ENCODE results near the gene ATF7IP2. TPM values are rescaled to one million over a fixed set of nuclear protein-coding genes. Genes with fewer than 3 reads are reported as not detected.
"Not testable (repeated sequence)": the region's sequence is repeated elsewhere in the genome, so short reads cannot be mapped to it uniquely, and the experiment has no call there.

The ATF7IP2 gene
- polyA plus RNA-seq, 1 experiment = 6.3 TPM

DNA sequence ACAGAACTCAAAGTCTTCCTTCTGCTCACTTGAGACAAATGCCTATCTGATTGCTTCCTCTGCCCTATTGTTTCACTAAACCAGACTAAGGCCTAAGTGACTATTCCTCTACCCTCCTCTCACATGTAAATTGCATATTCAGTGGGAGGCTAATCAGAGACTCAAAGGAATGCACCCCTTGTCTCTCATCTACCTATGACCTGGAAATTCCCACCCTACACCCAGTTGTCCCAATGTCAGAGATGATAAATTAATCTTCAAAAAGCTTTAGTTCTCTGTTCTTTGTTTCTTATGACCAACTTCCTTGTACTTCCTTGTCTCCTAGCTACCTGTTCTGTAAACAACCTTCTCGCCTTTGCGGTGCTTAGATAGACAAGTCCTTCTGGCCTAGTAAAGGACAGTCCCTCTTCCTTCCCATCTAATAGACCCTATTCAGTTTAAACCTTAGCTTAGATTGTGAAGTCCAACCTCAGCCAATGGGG lies 118.6 kb downstream of the ATF7IP2 start:
- ChIA-PET POLR2A (no interaction called here), CTCF (interaction anchor here (0.8 to 2.8 kb wide), 6 partner anchors 9 to 1937 kb away, joined by 3 to 11 read pairs (median 4); no protein-coding TSS in a partner anchor)
- TF ChIP-seq, protein P1, sequence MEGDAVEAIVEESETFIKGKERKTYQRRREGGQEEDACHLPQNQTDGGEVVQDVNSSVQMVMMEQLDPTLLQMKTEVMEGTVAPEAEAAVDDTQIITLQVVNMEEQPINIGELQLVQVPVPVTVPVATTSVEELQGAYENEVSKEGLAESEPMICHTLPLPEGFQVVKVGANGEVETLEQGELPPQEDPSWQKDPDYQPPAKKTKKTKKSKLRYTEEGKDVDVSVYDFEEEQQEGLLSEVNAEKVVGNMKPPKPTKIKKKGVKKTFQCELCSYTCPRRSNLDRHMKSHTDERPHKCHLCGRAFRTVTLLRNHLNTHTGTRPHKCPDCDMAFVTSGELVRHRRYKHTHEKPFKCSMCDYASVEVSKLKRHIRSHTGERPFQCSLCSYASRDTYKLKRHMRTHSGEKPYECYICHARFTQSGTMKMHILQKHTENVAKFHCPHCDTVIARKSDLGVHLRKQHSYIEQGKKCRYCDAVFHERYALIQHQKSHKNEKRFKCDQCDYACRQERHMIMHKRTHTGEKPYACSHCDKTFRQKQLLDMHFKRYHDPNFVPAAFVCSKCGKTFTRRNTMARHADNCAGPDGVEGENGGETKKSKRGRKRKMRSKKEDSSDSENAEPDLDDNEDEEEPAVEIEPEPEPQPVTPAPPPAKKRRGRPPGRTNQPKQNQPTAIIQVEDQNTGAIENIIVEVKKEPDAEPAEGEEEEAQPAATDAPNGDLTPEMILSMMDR (IDR thresholded peaks at IDR 0.05; ENCODE audit: low read depth, low read length) = no peak
- H3K27me3 ChIP-seq (ENCODE audit: control insufficient read depth, insufficient read depth, low read length) = no peaks in the 10 kb centered on the region
- no peak for DNase-seq (ENCODE audit: low read depth, low spot score)
- no peak overlapping the region for H3K4me3 ChIP-seq (ENCODE audit: low read depth, low read length)
- H3K27ac ChIP-seq (ENCODE audit: low read depth, low read length) = no peak overlapping the region
- no peaks in the 10 kb centered on the region for H3K9me3 ChIP-seq (ENCODE audit: control insufficient read depth, insufficient read depth, low read length)

DNA sequence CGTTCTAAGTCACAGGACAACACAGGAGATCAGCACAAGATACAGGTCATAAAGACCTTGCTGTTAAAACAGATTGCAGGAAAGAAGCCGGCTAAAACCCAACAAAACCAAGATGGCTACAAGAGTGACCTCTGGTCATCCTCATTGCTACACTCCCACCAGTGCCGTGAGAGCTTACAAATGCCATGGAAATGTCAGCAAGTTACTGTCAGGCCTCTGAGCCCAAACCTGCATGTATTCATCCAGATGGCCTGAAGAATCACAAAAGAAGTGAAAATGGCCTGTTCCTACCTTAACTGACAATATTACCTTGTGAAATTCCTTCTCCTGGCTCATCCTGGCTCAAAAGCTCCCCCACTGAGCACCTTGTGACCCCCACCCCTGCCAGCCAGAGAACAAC lies 119.4 kb downstream of the ATF7IP2 start:
- H3K27me3 ChIP-seq (ENCODE audit: control insufficient read depth, insufficient read depth, low read length); H3K9me3 ChIP-seq (ENCODE audit: control insufficient read depth, insufficient read depth, low read length); H3K4me3 ChIP-seq (ENCODE audit: low read depth, low read length); DNase-seq (ENCODE audit: low read depth, low spot score); H3K27ac ChIP-seq (ENCODE audit: low read depth, low read length); POLR2A ChIA-PET: not testable (repeated sequence)
- CTCF ChIA-PET = interaction anchor here (0.9 to 2.8 kb wide), 5 partner anchors 8 to 1345 kb away, joined by 3 to 11 read pairs (median 5); no protein-coding TSS in a partner anchor

- Histone ChIP-seq H3K27me3 (ENCODE audit: control insufficient read depth, insufficient read depth, low read length) (no peaks in the 10 kb centered on the region), H3K4me3 (ENCODE audit: low read depth, low read length) (no peak overlapping the region), H3K27ac (ENCODE audit: low read depth, low read length) (no peak overlapping the region), H3K9me3 (ENCODE audit: control insufficient read depth, insufficient read depth, low read length) (no peaks in the 10 kb centered on the region)
- TF ChIP-seq, protein P1 (IDR thresholded peaks at IDR 0.05; ENCODE audit: low read depth, low read length) = peak; percentile 83
- ChIA-PET CTCF (interaction anchor here (0.6 to 2.4 kb wide), 17 partner anchors 28 to 1942 kb away, joined by 3 to 17 read pairs (median 3); no protein-coding TSS in a partner anchor), POLR2A (no interaction called here)
- DNase-seq (ENCODE audit: low read depth, low spot score) = peak; percentile 65
These were observed 123.7 kb downstream of the ATF7IP2 start for GRCh38 chr16:10509534-10510025.

GRCh38 chr16:10510279-10510678 lies 124.4 kb downstream of the ATF7IP2 start:
- Histone ChIP-seq H3K27ac (ENCODE audit: low read depth, low read length) (no peak overlapping the region), H3K4me3 (ENCODE audit: low read depth, low read length) (no peak overlapping the region), H3K27me3 (ENCODE audit: control insufficient read depth, insufficient read depth, low read length) (no peaks in the 10 kb centered on the region), H3K9me3 (ENCODE audit: control insufficient read depth, insufficient read depth, low read length) (no peaks in the 10 kb centered on the region)
- ChIA-PET CTCF (interaction anchor here (0.6 to 2.4 kb wide), 10 partner anchors 10 to 1371 kb away, joined by 3 to 17 read pairs (median 5); no protein-coding TSS in a partner anchor), POLR2A (interaction anchor here (0.6 kb wide), 1 partner anchor 194 kb away, joined by 9 read pairs; no protein-coding TSS in a partner anchor)
- no peak for DNase-seq (ENCODE audit: low read depth, low spot score)
- TF ChIP-seq, protein P1 (IDR thresholded peaks at IDR 0.05; ENCODE audit: low read depth, low read length) = no peak

DNA sequence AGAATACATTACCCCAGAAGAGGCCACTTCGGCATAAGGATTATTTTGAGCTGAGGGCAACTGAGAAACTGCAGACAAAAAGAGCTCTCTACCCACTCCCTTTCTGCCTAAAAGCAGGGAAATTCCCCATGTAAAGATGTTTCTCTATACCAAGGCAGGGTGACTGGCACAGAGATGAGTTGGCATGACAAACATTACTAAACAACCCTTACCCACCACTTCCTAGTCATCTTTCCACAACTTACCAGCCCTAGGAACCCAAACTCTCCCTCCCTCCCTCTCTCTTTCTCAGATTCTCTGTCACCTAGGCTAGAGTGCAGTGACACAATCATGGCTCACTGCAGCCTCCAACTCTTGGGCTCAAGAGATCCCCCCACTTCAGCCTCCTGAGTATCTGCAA lies 126.0 kb downstream of the ATF7IP2 start:
- POLR2A ChIA-PET = no interaction called here
- Histone ChIP-seq H3K4me3 (ENCODE audit: low read depth, low read length) (no peak overlapping the region), H3K27ac (ENCODE audit: low read depth, low read length) (no peak overlapping the region), H3K9me3 (ENCODE audit: control insufficient read depth, insufficient read depth, low read length) (no peaks in the 10 kb centered on the region), H3K27me3 (ENCODE audit: control insufficient read depth, insufficient read depth, low read length) (no peaks in the 10 kb centered on the region)
- CTCF ChIA-PET = interaction anchor here (6.0 kb wide), 1 partner anchor 226 kb away, joined by 204 read pairs; no protein-coding TSS in a partner anchor
- DNase-seq (ENCODE audit: low read depth, low spot score) = no peak
- TF ChIP-seq, protein P1 (IDR thresholded peaks at IDR 0.05; ENCODE audit: low read depth, low read length) = no peak
